Caco-2 (cell line): ENCODE measurements around the gene SMARCB1. TPM values are rescaled to one million over a fixed set of nuclear protein-coding genes. Genes with fewer than 3 reads are reported as not detected.

Source experiments
- BruUV-seq: library from RNA; stranded (reverse); fragments of 400-500 nt; replicated peaks from 2 replicates; lab custom pipeline; 2021; lab: Mats Ljungman, UMichigan
- CTCF ChIA-PET: fragments of 300-600 bp; sonication (Branson Sonifier 250); formaldehyde crosslinking; loops from one replicate; lab custom pipeline; 2022; ENCODE audit warnings: antibody characterized with exemption; lab: Charles Lee
- POLR2A ChIA-PET: fragments of 300-600 bp; sonication (Branson Sonifier 250); formaldehyde crosslinking; loops from one replicate; lab custom pipeline; 2022; ENCODE audit warnings: antibody characterized with exemption; lab: Charles Lee
- DNase-seq, 2 experiments: peaks; one replicate each; pipeline versions ENCODE4 v3.0.0 to v3.0.0-alpha.2; 2020 to 2022
- H3K27me3 ChIP-seq: replicated peaks from 2 replicates; pipeline ENCODE4 v1.6.0; 2011; ENCODE audit warnings: low read length; ENCODE audit not compliant: control insufficient read depth, insufficient read depth
- H3K36me3 ChIP-seq: 2 replicates; pipeline ENCODE4 v1.5.1; 2011; ENCODE audit warnings: low read length; ENCODE audit not compliant: control insufficient read depth, insufficient read depth
- H3K4me1 ChIP-seq: fragments of 250-450 bp; sonication (Bioruptor Pico); 2 replicates; pipeline ENCODE4 v1.5.1; 2020; ENCODE audit warnings: mild to moderate bottlenecking
- H3K4me3 ChIP-seq: 2 replicates; pipeline ENCODE4 v1.5.1; 2011; ENCODE audit warnings: low read depth, mild to moderate bottlenecking, control low read depth, low read length
- H3K9me3 ChIP-seq: fragments of 250-450 bp; sonication (Bioruptor Pico); 2 replicates; pipeline ENCODE4 v1.5.1; 2020; ENCODE audit warnings: mild to moderate bottlenecking, moderate library complexity
- H3K27ac Mint-ChIP-seq: one replicate; pipeline ENCODE4 v1.8.0; 2022; ENCODE audit warnings: mixed read lengths; ENCODE audit not compliant: unreplicated experiment
- H3K27me3 Mint-ChIP-seq: one replicate; pipeline ENCODE4 v1.8.0; 2022; ENCODE audit warnings: mixed read lengths; ENCODE audit not compliant: insufficient read depth, unreplicated experiment
- H3K36me3 Mint-ChIP-seq: one replicate; pipeline ENCODE4 v1.8.0; 2022; ENCODE audit warnings: mild to moderate bottlenecking, mixed read lengths; ENCODE audit not compliant: insufficient read depth, unreplicated experiment
- H3K4me1 Mint-ChIP-seq: one replicate; pipeline ENCODE4 v1.8.0; 2022; ENCODE audit warnings: low read depth, mixed read lengths; ENCODE audit not compliant: unreplicated experiment
- H3K4me3 Mint-ChIP-seq: one replicate; pipeline ENCODE4 v1.8.0; 2022; ENCODE audit warnings: mild to moderate bottlenecking, moderate library complexity, mixed read lengths; ENCODE audit not compliant: unreplicated experiment
- H3K9me3 Mint-ChIP-seq: one replicate; pipeline ENCODE4 v1.8.0; 2022; ENCODE audit warnings: mixed read lengths; ENCODE audit not compliant: unreplicated experiment
- CTCF ChIP-seq, 2 experiments: fragments of 200-600 bp in 1 of 2; IDR thresholded peaks; 1 replicate in 1 of 2; 2 replicates in 1 of 2; pipeline versions ENCODE4 v1.5.1 to v1.8.0; 2011 to 2022; ENCODE audit warnings: antibody characterized with exemption in 1 of 2, control low read depth in 1 of 2, inconsistent platforms in 1 of 2, low read depth in 1 of 2, low read length in 1 of 2, mild to moderate bottlenecking in 1 of 2, moderate library complexity in 1 of 2; ENCODE audit not compliant: insufficient read depth in 1 of 2, severe bottlenecking in 1 of 2, unreplicated experiment in 1 of 2
- intact Hi-C: fragments of 100-400 bp; cut with micrococcal nuclease; formaldehyde crosslinking; loops from one replicate; pipeline ENCODE4 v1.10.0; 2022; ENCODE audit not compliant: unreplicated experiment
- total RNA-seq: library from RNA; stranded (reverse); gene quantifications from 2 replicates; pipeline ENCODE4 v1.2.3, GENCODE V29; 2022

Gene SMARCB1
- total RNA-seq, 1 experiment from 2014 or later, result 157 TPM

DNA sequence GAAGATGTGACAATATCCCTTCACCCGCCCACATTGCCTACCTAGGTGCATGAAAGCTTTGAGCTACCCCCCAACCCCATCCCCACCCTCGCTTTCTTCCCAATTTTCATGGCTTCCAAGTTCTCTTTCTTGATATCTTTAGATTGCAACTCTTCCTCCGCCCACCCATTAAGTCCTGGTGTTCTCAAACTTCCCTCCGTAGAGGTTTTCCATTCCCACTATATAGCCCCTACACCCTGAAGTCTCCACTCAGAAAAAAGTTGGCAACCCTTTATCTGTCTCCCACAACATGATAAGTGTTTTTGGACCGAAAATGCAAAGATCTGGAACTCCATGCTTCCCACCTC, 36.4 kb upstream of the SMARCB1 start:
- Mint-ChIP-seq H3K4me3 (peak overlapping the region; percentile 89), H3K27me3 (no peaks in the 10 kb centered on the region), H3K9me3 (no peaks in the 10 kb centered on the region), H3K4me1 (peaks cover 11% of the 10 kb centered on the region), H3K27ac (peak overlapping the region; percentile 77), H3K36me3 (no peaks in the 10 kb centered on the region)
- TF ChIP-seq CTCF (IDR thresholded peaks at IDR 0.05; ENCODE audit: insufficient read depth in 1 of 2, low read depth in 1 of 2, low read length in 1 of 2, severe bottlenecking in 1 of 2, unreplicated experiment in 1 of 2), result no peak
- DNase-seq, result no peak
- POLR2A ChIA-PET, result interaction anchor here (0.6 to 1.1 kb wide), 8 partner anchors 8 to 1798 kb away, joined by 3 to 10 read pairs (median 4); partner anchors contain the start of genes C22orf15, CHCHD10, PPM1F and SLC2A11
- 0 out of 2 replicates have a peak, but pooled peaks cover 3% of the 10 kb centered on the region for H3K4me1 ChIP-seq
- TSS peak; percentile 79 for BruUV-seq
- H3K4me3 ChIP-seq, result peak overlapping the region; percentile 82
- no peaks in the 10 kb centered on the region for H3K27me3 ChIP-seq
- no peaks in the 10 kb centered on the region for H3K9me3 ChIP-seq
- no peaks in the 10 kb centered on the region for H3K36me3 ChIP-seq
- CTCF ChIA-PET, result interaction anchor here (0.6 to 1.0 kb wide), 5 partner anchors 18 to 139 kb away, joined by 3 to 6 read pairs (median 5); partner anchors contain the start of gene CHCHD10
- intact Hi-C loops, result no loop called here

DNA sequence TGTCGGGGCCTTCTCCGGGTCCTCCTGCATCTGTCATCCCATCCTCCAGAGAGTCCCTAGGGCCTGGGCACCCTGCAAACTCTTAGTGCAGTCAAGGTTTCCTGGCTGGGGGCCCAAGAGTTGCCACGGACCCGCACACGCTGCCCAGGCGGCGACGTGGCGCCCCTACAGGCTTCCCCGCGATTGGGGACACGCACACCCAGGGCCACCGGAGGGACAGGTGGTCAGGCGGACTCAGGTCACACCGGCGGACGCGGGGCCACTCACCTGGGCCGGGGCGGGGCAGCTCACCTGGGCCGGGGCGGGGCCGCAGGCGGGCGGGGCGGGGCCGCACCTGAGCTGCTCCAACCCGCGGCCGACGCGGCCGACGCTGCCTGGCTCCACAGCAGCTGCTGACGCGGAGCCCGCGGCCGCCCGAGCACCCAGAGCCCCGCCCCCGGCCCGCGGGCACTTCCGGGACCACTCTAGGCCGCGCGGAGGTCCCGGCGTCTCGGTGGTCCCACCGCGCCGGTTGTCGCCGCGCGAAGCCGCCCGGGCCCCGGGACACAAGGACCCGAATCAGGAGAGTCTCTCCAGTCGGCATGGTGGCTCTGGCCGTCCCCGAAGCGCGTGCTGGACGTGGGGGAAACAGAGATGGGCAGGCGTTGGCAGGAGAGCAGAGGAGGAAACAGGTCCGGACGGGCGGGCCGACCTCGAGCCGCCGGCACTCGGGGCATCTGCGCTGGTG, 35.9 kb upstream of the SMARCB1 start, which contains the start of gene ZNF70:
Gene ZNF70, minus strand, starts transcription at position 399 of the 727 bp plus-strand sequence. CDS start 5,972 bp downstream, outside the sequence.
- ChIA-PET CTCF (interaction anchor here (0.6 to 1.0 kb wide), 4 partner anchors 17 to 138 kb away, joined by 3 to 6 read pairs (median 5); partner anchors contain the start of gene CHCHD10), POLR2A (interaction anchor here (0.6 to 1.1 kb wide), 9 partner anchors 8 to 1798 kb away, joined by 3 to 10 read pairs (median 4); partner anchors contain the start of genes C22orf15, CHCHD10, PPM1F and SLC2A11)
- intact Hi-C loops, result loop anchor here (1.0 kb wide), 2 partner anchors 14 to 34 kb away; no protein-coding TSS in a partner anchor
- peak within 1 kb of the TSS; percentile 89 for H3K4me3 Mint-ChIP-seq
- H3K27me3 ChIP-seq, result no peaks in the 10 kb centered on the region
- H3K36me3 ChIP-seq, result no peaks in the 10 kb centered on the region
- H3K9me3 ChIP-seq, result no peaks in the 10 kb centered on the region
- peaks cover 11% of the 10 kb centered on the region for H3K4me1 Mint-ChIP-seq
- DNase-seq, result peak; percentile 92 to 93
- peak within 1 kb of the TSS; percentile 85 for H3K4me3 ChIP-seq
- peak in 1 of 2 experiments; percentile 61 for TF ChIP-seq CTCF (IDR thresholded peaks at IDR 0.05; ENCODE audit: insufficient read depth in 1 of 2, low read depth in 1 of 2, low read length in 1 of 2, severe bottlenecking in 1 of 2, unreplicated experiment in 1 of 2)
- no peaks in the 10 kb centered on the region for H3K9me3 Mint-ChIP-seq
- no peaks in the 10 kb centered on the region for H3K27me3 Mint-ChIP-seq
- 0 out of 2 replicates have a peak, but pooled peaks cover 3% of the 10 kb centered on the region for H3K4me1 ChIP-seq
- no peaks in the 10 kb centered on the region for H3K36me3 Mint-ChIP-seq
- peak within 1 kb of the TSS; percentile 77 for H3K27ac Mint-ChIP-seq
- BruUV-seq, result no TSS peak

DNA sequence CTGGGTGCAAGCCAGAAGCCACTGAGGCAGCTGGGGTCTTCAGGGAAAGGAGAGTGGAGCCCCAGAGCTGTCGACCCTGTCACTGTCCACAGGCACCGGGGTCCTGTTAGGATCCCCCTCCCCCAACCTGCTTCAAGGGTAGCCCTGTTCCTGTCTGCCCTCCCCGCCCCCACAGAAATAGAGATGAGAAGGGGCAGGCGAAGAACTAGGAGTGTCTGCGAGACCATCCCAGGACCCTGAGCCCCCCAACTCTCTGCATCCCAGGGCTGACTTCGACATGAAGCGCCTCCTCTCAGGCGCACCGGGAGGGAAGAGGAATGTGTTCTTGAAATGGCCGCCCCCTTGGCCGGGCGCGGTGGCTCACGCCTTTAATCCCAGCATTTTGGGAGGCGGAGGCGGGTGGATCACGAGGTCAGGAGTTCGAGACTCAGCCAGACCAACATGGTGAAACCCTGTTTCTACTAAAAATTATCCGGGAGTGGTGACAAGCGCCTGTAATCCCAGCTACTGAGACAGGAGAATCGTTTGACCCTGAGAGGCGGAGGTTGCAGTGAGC, 35.2 kb upstream of the SMARCB1 start:
- Mint-ChIP-seq H3K27ac (peak overlapping the region; percentile 77), H3K27me3 (no peaks in the 10 kb centered on the region), H3K4me1 (peaks cover 11% of the 10 kb centered on the region), H3K4me3 (peak overlapping the region; percentile 89), H3K9me3 (no peaks in the 10 kb centered on the region), H3K36me3 (no peaks in the 10 kb centered on the region)
- BruUV-seq, result TSS peak; percentile 81
- Histone ChIP-seq H3K9me3 (no peaks in the 10 kb centered on the region), H3K36me3 (no peaks in the 10 kb centered on the region), H3K4me1 (0 out of 2 replicates have a peak, but pooled peaks cover 3% of the 10 kb centered on the region), H3K4me3 (peak overlapping the region; percentile 85), H3K27me3 (no peaks in the 10 kb centered on the region)
- intact Hi-C loops, result loop anchor here (1.0 kb wide), 2 partner anchors 14 to 34 kb away; no protein-coding TSS in a partner anchor
- TF ChIP-seq CTCF (IDR thresholded peaks at IDR 0.05; ENCODE audit: insufficient read depth in 1 of 2, low read depth in 1 of 2, low read length in 1 of 2, severe bottlenecking in 1 of 2, unreplicated experiment in 1 of 2), result no peak
- CTCF ChIA-PET, result interaction anchor here (0.7 to 1.0 kb wide), 4 partner anchors 16 to 142 kb away, joined by 3 to 7 read pairs (median 5); partner anchors contain the start of genes CHCHD10 and MIF
- peak; percentile 51 to 58 for DNase-seq
- POLR2A ChIA-PET, result interaction anchor here (0.6 to 1.1 kb wide), 5 partner anchors 16 to 106 kb away, joined by 3 to 10 read pairs (median 4); partner anchors contain the start of genes CHCHD10 and SLC2A11
